PC-9 (cell line): ENCODE results near the gene HOXB3.

Source experiments
- EZH2 ChIP-seq: fragments of 200-600 bp; sonication (generic); IDR thresholded peaks from 2 replicates; pipeline ENCODE4 v1.8.0; 2017; ENCODE audit warnings: antibody characterized with exemption, low read depth
- TF ChIP-seq, protein P1 (sequence below): fragments of 200-600 bp; sonication (generic); conservative IDR thresholded peaks from 2 replicates; pipeline ENCODE4 v1.6.1; 2017; ENCODE audit warnings: mixed run types, antibody characterized with exemption, mild to moderate bottlenecking, moderate library complexity

DNA sequence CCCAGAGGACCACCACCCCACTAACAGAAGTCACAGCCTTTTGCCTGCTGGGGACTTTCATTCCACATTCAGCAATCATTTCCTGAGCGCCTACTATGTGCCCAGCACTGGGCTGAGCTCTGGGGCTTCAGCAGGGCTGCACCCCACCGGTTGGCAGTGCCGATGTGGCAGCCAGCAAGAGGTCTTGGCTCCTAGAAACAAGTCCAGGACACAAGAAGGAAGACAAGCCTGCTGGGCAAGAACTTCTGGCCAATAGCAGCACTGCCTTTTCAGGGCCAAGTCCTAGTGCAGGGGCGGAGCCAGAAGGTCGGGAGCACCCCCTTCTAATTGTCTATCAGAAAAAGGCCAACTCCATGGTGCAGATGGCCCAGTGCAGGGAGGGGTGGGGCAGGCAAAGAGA is 49.1 kb upstream of the HOXB3 start:
- TF ChIP-seq, protein P1, sequence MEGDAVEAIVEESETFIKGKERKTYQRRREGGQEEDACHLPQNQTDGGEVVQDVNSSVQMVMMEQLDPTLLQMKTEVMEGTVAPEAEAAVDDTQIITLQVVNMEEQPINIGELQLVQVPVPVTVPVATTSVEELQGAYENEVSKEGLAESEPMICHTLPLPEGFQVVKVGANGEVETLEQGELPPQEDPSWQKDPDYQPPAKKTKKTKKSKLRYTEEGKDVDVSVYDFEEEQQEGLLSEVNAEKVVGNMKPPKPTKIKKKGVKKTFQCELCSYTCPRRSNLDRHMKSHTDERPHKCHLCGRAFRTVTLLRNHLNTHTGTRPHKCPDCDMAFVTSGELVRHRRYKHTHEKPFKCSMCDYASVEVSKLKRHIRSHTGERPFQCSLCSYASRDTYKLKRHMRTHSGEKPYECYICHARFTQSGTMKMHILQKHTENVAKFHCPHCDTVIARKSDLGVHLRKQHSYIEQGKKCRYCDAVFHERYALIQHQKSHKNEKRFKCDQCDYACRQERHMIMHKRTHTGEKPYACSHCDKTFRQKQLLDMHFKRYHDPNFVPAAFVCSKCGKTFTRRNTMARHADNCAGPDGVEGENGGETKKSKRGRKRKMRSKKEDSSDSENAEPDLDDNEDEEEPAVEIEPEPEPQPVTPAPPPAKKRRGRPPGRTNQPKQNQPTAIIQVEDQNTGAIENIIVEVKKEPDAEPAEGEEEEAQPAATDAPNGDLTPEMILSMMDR = no peak
- TF ChIP-seq EZH2 = no peak
